ENCODE measurements around the gene C1GALT1C1L.
"Not testable (repeated sequence)": the region's sequence is repeated elsewhere in the genome, so short reads cannot be mapped to it uniquely, and the experiment has no call there.

C1GALT1C1L gene

DNA sequence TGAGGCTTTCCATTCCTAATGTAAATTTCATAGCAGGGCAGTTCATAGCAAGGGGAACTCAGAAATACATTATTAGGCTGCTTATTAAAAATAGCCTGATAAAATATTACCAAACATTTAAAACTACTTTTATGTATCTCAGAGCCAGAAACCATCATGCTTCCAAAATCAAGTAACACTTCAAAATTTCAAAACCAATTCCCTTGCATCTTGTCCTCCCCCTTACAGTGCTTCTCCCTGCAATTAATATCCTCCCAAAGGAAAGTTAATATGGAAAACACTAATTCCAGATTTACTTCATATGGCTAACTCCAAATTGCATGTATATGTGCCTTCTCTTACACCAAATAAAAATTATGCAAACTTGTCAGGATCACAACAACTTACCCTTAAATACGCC lies 32.5 kb downstream of the C1GALT1C1L start:
- DNase-seq (ENCODE audit: insufficient read length) (no peak), FAIRE-seq (no peak)
- no peak for TF ChIP-seq POLR2A (IDR thresholded peaks at IDR 0.05; ENCODE audit: low read depth, low read length)
- TF ChIP-seq POLR2AphosphoS5 (IDR thresholded peaks at IDR 0.05; ENCODE audit: low read depth, low read length) = no peak
- TF ChIP-seq TAF1 (IDR thresholded peaks at IDR 0.05; ENCODE audit: borderline replicate concordance, low read depth, low read length) = no peak

DNA sequence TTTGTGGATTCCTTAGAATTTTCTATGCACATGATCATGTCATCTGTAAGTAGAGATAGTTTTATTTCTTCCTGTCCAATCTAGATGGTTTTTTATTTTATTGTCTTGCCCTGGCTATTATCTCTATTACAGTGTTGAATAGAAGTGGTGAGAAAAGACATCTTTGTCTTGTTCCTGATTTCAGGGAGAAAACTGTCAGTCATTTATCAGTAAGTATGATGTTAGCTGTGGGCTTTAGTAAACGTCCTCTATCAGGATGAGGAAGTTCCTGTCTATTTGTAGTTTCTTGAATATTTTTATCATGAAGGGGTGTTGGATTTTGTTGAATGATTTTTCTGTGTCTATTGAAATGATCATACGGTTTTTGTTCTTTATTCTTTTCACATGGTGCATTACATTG lies 33.9 kb downstream of the C1GALT1C1L start:
- DNase-seq (ENCODE audit: insufficient read length) (no peak), FAIRE-seq (no peak)
- TF ChIP-seq POLR2A (IDR thresholded peaks at IDR 0.05; ENCODE audit: low read depth, low read length) = no peak
- TF ChIP-seq POLR2AphosphoS5 (IDR thresholded peaks at IDR 0.05; ENCODE audit: low read depth, low read length) = no peak
- TF ChIP-seq TAF1 (IDR thresholded peaks at IDR 0.05; ENCODE audit: borderline replicate concordance, low read depth, low read length) = no peak

DNA sequence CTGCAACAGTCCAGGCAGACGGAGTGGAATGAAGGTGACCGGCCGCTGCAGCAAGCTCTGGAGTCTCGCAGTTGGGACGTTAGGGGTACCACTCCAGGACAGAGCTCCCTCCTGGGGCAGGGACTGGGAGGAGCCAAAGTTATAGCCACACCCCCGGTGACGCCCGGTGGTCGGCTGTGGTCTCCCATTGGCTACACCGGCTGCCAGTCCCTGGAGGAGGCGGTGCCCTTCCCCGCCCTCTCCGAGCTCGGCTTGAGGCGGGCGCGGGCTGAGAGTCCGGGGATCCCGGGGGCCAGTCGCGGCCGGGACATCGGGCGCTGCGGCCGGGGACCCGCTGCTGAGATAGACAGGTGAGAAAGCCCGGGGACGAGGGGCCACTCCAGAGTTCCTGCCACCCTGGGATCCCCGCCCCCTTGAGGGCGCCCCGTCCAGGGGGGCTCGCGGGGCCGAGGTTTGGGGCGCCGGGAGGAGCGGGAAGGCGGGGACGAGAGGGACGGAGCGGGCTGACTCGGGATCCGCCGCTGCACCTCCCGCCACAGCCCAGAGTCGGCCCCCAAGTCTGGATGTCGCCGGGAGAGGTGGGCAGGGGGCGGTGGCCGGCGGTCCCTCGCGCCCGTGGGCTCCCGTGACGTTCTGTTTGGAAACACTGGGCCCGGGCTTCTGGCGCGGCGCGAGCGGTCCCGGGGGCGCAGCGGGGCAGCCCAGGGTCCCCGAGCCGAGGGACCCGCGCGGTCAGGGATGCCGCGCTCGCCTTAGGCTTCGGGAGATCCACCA lies 39.0 kb downstream of the C1GALT1C1L start, which contains the start of gene PLEKHH2:
TSS of gene PLEKHH2 (plus strand) at position 231 of the 774 bp plus-strand sequence. CDS start 7,414 bp downstream, outside the sequence.
- DNase-seq (ENCODE audit: insufficient read length) (peak; percentile 73), FAIRE-seq (no peak)

DNA sequence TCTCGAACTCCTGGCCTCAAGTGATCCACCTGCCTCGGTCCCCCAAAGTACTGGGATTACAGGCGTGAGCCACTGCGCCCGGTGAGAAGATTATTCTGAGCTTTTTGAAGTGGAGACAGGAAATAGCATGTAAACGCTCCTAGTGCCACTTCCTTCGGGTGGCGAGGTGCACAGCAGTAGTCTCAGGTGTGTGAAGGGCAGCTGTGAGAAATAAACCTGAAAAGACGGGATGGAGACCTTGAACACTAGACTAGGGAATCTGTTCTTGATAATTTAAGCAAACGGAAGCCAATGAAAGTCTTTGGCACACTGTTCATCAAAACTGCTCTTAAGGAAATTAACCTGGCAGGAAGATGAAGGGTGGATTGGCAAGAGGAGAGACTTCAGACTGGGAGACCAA lies 39.6 kb downstream of the C1GALT1C1L start:
- no peak for DNase-seq (ENCODE audit: insufficient read length)
- TF ChIP-seq TAF1 (IDR thresholded peaks at IDR 0.05; ENCODE audit: borderline replicate concordance, low read depth, low read length) (no peak), POLR2A (IDR thresholded peaks at IDR 0.05; ENCODE audit: low read depth, low read length) (no peak), POLR2AphosphoS5 (IDR thresholded peaks at IDR 0.05; ENCODE audit: low read depth, low read length) (no peak)
- no peak for FAIRE-seq

More for the DNA sequence above, 39.0 kb downstream of the C1GALT1C1L start, which contains the start of gene PLEKHH2:
- TF ChIP-seq POLR2A (IDR thresholded peaks at IDR 0.05; ENCODE audit: low read depth, low read length) (no peak), TAF1 (IDR thresholded peaks at IDR 0.05; ENCODE audit: borderline replicate concordance, low read depth, low read length) (no peak), POLR2AphosphoS5 (IDR thresholded peaks at IDR 0.05; ENCODE audit: low read depth, low read length) (no peak)

DNA sequence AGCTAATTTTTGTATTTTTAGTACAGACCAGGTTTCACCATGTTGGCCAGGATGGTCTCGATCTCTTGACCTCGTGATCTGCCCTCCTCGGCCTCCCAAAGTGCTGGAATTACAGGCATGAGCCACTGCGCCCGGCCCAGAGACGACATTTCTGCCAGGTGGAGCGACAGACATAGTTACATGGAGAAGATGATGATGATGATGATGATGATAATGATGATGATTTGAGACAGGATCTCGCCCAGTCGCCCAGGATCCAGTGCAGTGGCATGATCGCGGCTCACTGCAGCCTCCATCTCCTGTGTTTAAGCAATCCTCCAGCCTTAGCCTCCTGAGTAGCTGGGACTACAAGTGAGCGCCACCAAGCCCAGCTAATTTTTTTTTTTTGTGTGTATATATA lies 40.1 kb downstream of the C1GALT1C1L start:
- FAIRE-seq = not testable (repeated sequence)

DNA sequence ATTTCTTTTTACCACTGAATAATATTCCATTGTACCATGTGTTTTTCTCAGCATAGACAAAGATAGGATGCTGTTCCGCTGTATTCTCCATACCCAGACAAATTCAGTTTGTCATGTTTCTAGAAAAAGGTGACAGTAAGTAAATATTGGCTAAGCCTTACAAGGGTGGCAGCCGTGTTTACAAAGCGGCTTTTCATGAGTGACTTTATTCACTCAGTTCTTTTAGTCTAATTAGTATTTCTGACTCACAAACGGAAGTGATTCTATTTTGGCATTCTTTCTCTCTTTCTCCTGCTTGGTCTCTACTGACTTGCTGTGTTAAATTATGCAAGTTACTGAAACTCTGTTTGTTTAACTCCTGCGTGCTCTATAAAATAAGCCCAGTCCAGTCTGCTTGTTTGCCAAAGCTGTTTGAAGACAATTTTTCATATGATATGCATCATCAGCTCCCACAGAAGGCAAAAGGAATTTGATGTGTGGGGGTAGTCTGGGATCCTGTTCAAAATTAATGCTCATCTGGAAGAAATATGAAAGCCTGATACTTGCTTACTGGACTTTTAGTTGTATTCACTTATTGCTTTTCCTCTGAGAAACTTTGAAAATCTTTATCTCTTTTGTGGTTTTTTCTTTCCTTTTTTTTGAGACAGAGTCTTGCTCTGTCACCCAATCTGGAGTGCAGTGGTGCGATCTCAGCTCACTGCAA lies 41.5 kb downstream of the C1GALT1C1L start:
- TF ChIP-seq TAF1 (IDR thresholded peaks at IDR 0.05; ENCODE audit: borderline replicate concordance, low read depth, low read length) = no peak
- TF ChIP-seq POLR2A (IDR thresholded peaks at IDR 0.05; ENCODE audit: low read depth, low read length) = no peak
- FAIRE-seq = no peak
- DNase-seq (ENCODE audit: insufficient read length) = no peak

More for the DNA sequence above, 40.1 kb downstream of the C1GALT1C1L start:
- DNase-seq (ENCODE audit: insufficient read length) = not testable (repeated sequence)

DNA sequence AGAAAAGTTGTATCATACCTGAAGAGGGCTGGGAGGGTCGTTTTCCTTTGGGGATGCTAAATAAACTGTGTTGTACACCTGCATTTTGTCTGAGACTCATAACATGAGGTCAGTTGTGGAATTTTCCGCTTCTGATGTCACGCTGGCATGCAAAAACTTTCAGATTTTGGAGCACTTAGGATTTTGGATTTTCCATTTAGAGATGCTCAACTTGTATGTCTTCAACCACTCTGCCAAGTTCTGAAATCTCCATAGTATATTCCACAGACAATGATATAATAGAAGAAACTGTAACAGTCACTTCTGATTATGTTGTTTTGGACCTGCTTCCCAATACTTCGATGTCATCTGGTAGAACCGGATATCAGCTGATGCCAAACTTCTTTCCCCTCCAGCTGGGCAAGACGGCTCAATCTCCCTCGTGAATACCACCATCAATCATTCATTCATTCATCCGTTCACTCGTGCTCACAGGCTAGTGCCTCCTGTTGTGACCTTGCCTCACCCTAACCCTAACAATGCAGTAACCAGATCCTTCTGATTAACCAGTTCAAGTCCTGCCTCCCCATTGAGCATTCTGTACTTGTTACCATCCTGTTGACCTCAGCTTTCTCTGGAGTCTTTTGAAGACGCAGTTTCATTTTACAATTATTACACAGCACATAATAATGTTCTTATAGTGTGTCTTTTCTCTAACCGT lies 44.5 kb downstream of the C1GALT1C1L start:
- no peak for FAIRE-seq
- TF ChIP-seq TAF1 (IDR thresholded peaks at IDR 0.05; ENCODE audit: borderline replicate concordance, low read depth, low read length) = no peak
- no peak for TF ChIP-seq POLR2A (IDR thresholded peaks at IDR 0.05; ENCODE audit: low read depth, low read length)
- no peak for TF ChIP-seq POLR2AphosphoS5 (IDR thresholded peaks at IDR 0.05; ENCODE audit: low read depth, low read length)

More for the DNA sequence above, 44.5 kb downstream of the C1GALT1C1L start:
- DNase-seq (ENCODE audit: insufficient read length) = no peak
